Measurements from ENCODE around the gene CYP2A7. TPM values are rescaled to one million over a fixed set of nuclear protein-coding genes. Genes with fewer than 3 reads are reported as not detected.
"Not testable (repeated sequence)": the region's sequence is repeated elsewhere in the genome, so short reads cannot be mapped to it uniquely, and the experiment has no call there.

CYP2A7 gene
- total RNA-seq, 1 donor from 2014 or later: 4.9 TPM

DNA sequence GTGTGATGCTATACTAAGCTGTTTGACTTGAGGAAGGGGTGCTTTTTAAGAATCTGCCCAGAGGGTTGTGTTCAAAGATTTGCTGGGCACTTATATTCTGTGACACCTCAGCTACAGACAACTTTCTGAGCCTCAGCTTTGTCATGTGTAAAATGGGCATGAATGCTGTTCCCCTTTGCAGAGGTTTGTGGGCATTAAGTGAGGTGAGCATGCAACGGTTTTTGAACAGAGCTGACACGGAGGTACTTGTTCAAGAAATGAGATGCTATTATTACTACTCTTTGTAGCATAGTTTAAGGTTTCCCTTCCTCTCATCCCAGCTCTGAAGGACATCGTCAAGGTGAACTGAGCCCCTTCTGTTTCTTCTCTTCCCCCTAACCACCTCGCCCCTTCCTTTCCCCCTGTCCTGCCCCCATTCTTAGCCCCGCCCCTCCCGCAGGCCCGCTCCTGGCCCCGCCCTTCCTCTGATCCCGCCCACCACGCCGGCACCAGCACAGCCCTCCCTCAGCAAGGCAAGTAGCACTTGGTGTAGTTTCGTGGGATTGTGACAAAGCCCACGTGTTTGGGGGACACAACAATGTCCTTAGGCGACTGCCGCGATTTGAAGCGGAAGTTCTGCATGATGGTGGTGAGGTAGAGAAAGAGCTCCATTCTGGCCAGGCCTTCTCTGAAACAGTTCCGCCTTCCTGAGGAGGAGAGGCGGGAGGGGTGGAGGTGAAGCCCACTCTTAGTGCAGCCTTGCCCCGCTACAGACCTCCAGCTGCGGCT lies 26.1 kb upstream of the CYP2A7 start:
- intact Hi-C loops (cut with DNase I): no loop called here
- Histone ChIP-seq H3K27ac (no peak overlapping the region), H3K4me3 (peak overlapping the region in 1 of 2 donors; percentile 33), H3K9me3 (no peaks in the 10 kb centered on the region), H3K36me3 (no peaks in the 10 kb centered on the region), H3K27me3 (no peaks in the 10 kb centered on the region), H3K4me1 (peaks cover 11% of the 10 kb centered on the region)
- TF ChIP-seq CTCF (IDR thresholded peaks at IDR 0.05) (no peak), POLR2AphosphoS5 (IDR thresholded peaks at IDR 0.05; ENCODE audit: insufficient read depth in 1 of 2, low read depth in 1 of 2) (no peak), POLR2A (IDR thresholded peaks at IDR 0.05) (no peak)
- DNase-seq (ENCODE audit: extremely low spot score in 2 of 2): no peak

DNA sequence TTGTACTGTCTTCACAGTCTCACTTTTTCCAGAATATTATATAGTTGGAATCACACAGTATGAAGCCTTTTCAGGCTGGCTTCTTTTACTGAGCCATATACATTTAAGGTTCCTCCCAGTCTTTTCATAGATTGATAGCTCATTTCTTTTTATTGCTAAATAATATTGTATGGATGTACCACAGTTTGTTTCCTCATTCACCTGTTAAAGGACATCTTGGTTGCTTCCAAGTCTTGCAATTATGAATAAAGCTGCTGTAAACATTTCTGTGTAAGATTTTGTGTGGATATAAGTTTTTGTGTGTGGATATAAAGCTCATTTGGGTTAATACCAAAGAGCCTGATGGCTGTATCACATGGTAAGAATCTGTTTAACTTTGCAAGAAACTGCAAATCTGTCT lies 24.5 kb upstream of the CYP2A7 start:
- H3K27me3 ChIP-seq: no peaks in the 10 kb centered on the region

DNA sequence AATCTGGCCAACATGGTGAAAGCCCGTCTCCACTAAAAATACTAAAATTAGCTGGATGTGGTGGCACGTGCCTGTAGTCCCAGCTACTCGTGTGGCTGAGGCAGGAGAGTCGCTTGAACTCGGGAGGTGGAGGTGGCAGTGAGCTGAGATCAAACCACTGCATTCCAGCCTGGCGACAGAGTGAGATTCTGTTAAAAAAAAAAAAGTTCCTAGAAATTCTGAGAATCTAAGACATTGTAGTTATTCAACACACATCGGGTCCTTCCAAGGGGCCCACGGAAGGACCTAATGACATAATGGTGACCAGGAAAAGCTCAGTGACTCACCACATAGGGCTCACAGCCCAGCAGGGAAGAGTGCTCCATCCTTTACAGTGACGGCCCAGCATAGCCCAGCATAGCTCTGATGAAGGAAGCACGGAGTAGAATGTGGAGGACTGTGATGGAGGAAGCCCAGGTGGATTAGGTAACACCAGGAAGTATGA lies 22.7 kb upstream of the CYP2A7 start:
- H3K27ac ChIP-seq; intact Hi-C loops (cut with DNase I); DNase-seq (ENCODE audit: extremely low spot score in 2 of 2); H3K27me3 ChIP-seq; H3K4me3 ChIP-seq; H3K9me3 ChIP-seq; H3K36me3 ChIP-seq: not testable (repeated sequence)
- H3K4me1 ChIP-seq: peaks cover 11% of the 10 kb centered on the region

More for the DNA sequence above, 24.5 kb upstream of the CYP2A7 start:
- peaks cover 11% of the 10 kb centered on the region for H3K4me1 ChIP-seq
- no peak overlapping the region for H3K27ac ChIP-seq
- intact Hi-C loops (cut with DNase I): no loop called here
- no peak for DNase-seq (ENCODE audit: extremely low spot score in 2 of 2)
- no peak overlapping the region for H3K4me3 ChIP-seq
- H3K9me3 ChIP-seq: no peaks in the 10 kb centered on the region
- TF ChIP-seq POLR2AphosphoS5 (IDR thresholded peaks at IDR 0.05; ENCODE audit: insufficient read depth in 1 of 2, low read depth in 1 of 2) (no peak), CTCF (IDR thresholded peaks at IDR 0.05) (no peak), POLR2A (IDR thresholded peaks at IDR 0.05) (no peak)
- H3K36me3 ChIP-seq: no peaks in the 10 kb centered on the region

GRCh38 chr19:40901975-40902750 lies 20.1 kb upstream of the CYP2A7 start:
- H3K36me3 ChIP-seq; H3K9me3 ChIP-seq; intact Hi-C loops (cut with DNase I); H3K27me3 ChIP-seq; H3K27ac ChIP-seq; DNase-seq (ENCODE audit: extremely low spot score in 2 of 2); H3K4me1 ChIP-seq; H3K4me3 ChIP-seq: not testable (repeated sequence)

- H3K27ac ChIP-seq; H3K9me3 ChIP-seq; H3K36me3 ChIP-seq; DNase-seq (ENCODE audit: extremely low spot score in 2 of 2); H3K4me3 ChIP-seq; intact Hi-C loops (cut with DNase I); H3K4me1 ChIP-seq; H3K27me3 ChIP-seq: not testable (repeated sequence)
These were observed 18.5 kb upstream of the CYP2A7 start for GRCh38 chr19:40900521-40900920.

DNA sequence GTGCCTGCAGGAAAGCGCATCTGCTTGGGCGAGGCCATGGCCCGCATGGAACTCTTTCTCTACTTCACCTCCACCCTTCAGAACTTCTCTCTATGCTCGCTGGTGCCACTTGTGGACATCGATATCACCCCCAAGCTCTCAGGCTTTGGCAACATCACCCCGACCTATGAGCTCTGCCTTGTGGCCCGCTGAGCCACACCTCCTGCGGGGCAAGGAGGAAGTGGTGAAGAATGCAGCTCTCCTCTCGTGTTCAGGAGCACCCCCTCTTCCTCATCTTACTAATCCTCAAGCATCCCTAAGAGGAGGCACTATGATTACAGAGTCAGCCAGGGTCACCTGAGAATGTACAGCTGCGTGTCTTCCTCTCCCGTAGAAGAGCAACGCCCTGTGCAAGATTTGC lies 17.9 kb upstream of the CYP2A7 start:
- H3K4me1 ChIP-seq; H3K4me3 ChIP-seq; H3K9me3 ChIP-seq; H3K36me3 ChIP-seq; DNase-seq (ENCODE audit: extremely low spot score in 2 of 2); H3K27ac ChIP-seq; H3K27me3 ChIP-seq; intact Hi-C loops (cut with DNase I): not testable (repeated sequence)

GRCh38 chr19:40896843-40897789 lies 15.1 kb upstream of the CYP2A7 start:
- intact Hi-C loops (cut with DNase I); H3K27ac ChIP-seq; H3K36me3 ChIP-seq; H3K4me3 ChIP-seq; H3K4me1 ChIP-seq; H3K27me3 ChIP-seq; H3K9me3 ChIP-seq; DNase-seq (ENCODE audit: extremely low spot score in 2 of 2): not testable (repeated sequence)

Measured in vagina (tissue), 2 donors.